IMR-90 (cell line): Measurements from ENCODE around the gene ADD1. TPM values are rescaled to one million over a fixed set of nuclear protein-coding genes. Genes with fewer than 3 reads are reported as not detected.

ENCODE experiments used
- ATAC-seq: fragments of 200-7000 bp; cut with Tn5 transposase; 2 replicates; pipeline ENCODE4 v1.9.1; 2020; ENCODE audit warnings: low read depth, mild to moderate bottlenecking, moderate library complexity
- BruUV-seq: library from RNA; stranded (reverse); fragments of 400-500 nt; replicated peaks from 2 replicates; lab custom pipeline; 2021; lab: Mats Ljungman, UMichigan
- CTCF ChIA-PET: fragments of 300-600 bp; formaldehyde crosslinking; extraction: SDS; loops from one replicate; lab custom pipeline; 2021; ENCODE audit warnings: antibody characterized with exemption; lab: Yijun Ruan, JAX
- POLR2A ChIA-PET: fragments of 300-600 bp; sonication (Branson Sonifier 250); formaldehyde crosslinking; loops from one replicate; lab custom pipeline; 2022; ENCODE audit warnings: antibody characterized with exemption; ENCODE audit not compliant: unreplicated experiment; lab: Charles Lee
- DNase-seq: peaks from one replicate; pipeline ENCODE4 v3.0.0; 2013
- H2AFZ ChIP-seq: replicated peaks from 2 replicates; pipeline ENCODE3; 2013; ENCODE audit warnings: low read length, mild to moderate bottlenecking; ENCODE audit not compliant: poor library complexity
- H2AK5ac ChIP-seq: 2 replicates; pipeline ENCODE4 v1.6.1; 2013; ENCODE audit warnings: low read depth, low read length, inconsistent platforms
- H2AK9ac ChIP-seq: replicated peaks from 2 replicates; pipeline ENCODE3; 2013; ENCODE audit warnings: mild to moderate bottlenecking, low read depth, low read length, moderate library complexity; ENCODE audit not compliant: poor library complexity
- H2BK120ac ChIP-seq: 2 replicates; pipeline ENCODE4 v1.6.1; 2013; ENCODE audit warnings: low read depth, low read length, inconsistent platforms
- H2BK15ac ChIP-seq: 3 replicates; pipeline ENCODE4 v1.6.1; 2013; ENCODE audit warnings: low read depth, low read length, inconsistent platforms
- H2BK20ac ChIP-seq: 2 replicates; pipeline ENCODE4 v1.6.1; 2013; ENCODE audit warnings: low read depth, mild to moderate bottlenecking, inconsistent platforms, low read length, moderate library complexity
- H2BK5ac ChIP-seq: 2 replicates; pipeline ENCODE4 v1.6.1; 2013; ENCODE audit warnings: mild to moderate bottlenecking, low read depth, low read length, inconsistent platforms; ENCODE audit not compliant: poor library complexity, severe bottlenecking
- H3K14ac ChIP-seq: replicated peaks from 2 replicates; pipeline ENCODE4 v1.6.1; 2013; ENCODE audit warnings: low read depth, low read length, inconsistent platforms
- H3K18ac ChIP-seq: 2 replicates; pipeline ENCODE4 v1.6.1; 2013; ENCODE audit warnings: low read depth, low read length, control low read depth
- H3K23ac ChIP-seq: 2 replicates; pipeline ENCODE4 v1.6.1; 2013; ENCODE audit warnings: low read depth, low read length, inconsistent platforms
- H3K27ac ChIP-seq: 2 replicates; pipeline ENCODE4 v1.5.1; 2013; ENCODE audit warnings: mild to moderate bottlenecking, control low read depth, low read length; ENCODE audit not compliant: insufficient read depth
- H3K27me3 ChIP-seq: 2 replicates; pipeline ENCODE4 v1.6.1; 2013; ENCODE audit warnings: low read length; ENCODE audit not compliant: control insufficient read depth, insufficient read depth
- H3K36me3 ChIP-seq: 2 replicates; pipeline ENCODE4 v1.6.1; 2013; ENCODE audit warnings: low read length, mixed read lengths; ENCODE audit not compliant: control insufficient read depth, insufficient read depth
- H3K4ac ChIP-seq: 2 replicates; pipeline ENCODE4 v1.6.1; 2013; ENCODE audit warnings: low read depth, low read length, inconsistent platforms
- H3K4me1 ChIP-seq: 2 replicates; pipeline ENCODE4 v1.6.1; 2013; ENCODE audit warnings: low read length, mixed read lengths; ENCODE audit not compliant: control insufficient read depth, insufficient read depth
- H3K4me2 ChIP-seq: 2 replicates; pipeline ENCODE4 v1.6.1; 2013; ENCODE audit warnings: low read depth, mild to moderate bottlenecking, control low read depth, low read length, moderate library complexity
- H3K4me3 ChIP-seq: 2 replicates; pipeline ENCODE4 v1.5.1; 2013; ENCODE audit warnings: low read depth, mild to moderate bottlenecking, control low read depth, low read length, moderate library complexity; ENCODE audit not compliant: insufficient read depth
- H3K56ac ChIP-seq: 2 replicates; pipeline ENCODE4 v1.6.1; 2013; ENCODE audit warnings: low read length, inconsistent platforms; ENCODE audit not compliant: insufficient read depth; ENCODE audit errors: extremely low read depth
- H3K79me1 ChIP-seq, 2 experiments: 2 replicates each; pipeline ENCODE4 v1.6.1; 2013; ENCODE audit warnings: low read length in 2 of 2, inconsistent platforms in 1 of 2, low read depth in 1 of 2
- H3K9ac ChIP-seq: 2 replicates; pipeline ENCODE4 v1.6.1; 2013; ENCODE audit warnings: low read depth, low read length, control low read depth
- H3K9me1 ChIP-seq: 2 replicates; pipeline ENCODE4 v1.6.1; 2013; ENCODE audit warnings: low read length, inconsistent platforms; ENCODE audit not compliant: insufficient read depth
- H3K9me3 ChIP-seq: 2 replicates; pipeline ENCODE4 v1.6.1; 2013; ENCODE audit warnings: low read length; ENCODE audit not compliant: control insufficient read depth, insufficient read depth
- H4K20me1 ChIP-seq: 2 replicates; pipeline ENCODE4 v1.6.1; 2013; ENCODE audit warnings: low read length, inconsistent platforms; ENCODE audit not compliant: insufficient read depth
- H4K5ac ChIP-seq: 2 replicates; pipeline ENCODE4 v1.6.1; 2013; ENCODE audit warnings: mild to moderate bottlenecking, low read depth, low read length, control low read depth
- H4K8ac ChIP-seq, 2 experiments: 2 replicates each; pipeline ENCODE4 v1.6.1; 2013; ENCODE audit warnings: low read depth in 2 of 2, low read length in 2 of 2, control low read depth in 1 of 2, inconsistent platforms in 1 of 2
- H4K91ac ChIP-seq: 2 replicates; pipeline ENCODE4 v1.6.1; 2013; ENCODE audit warnings: low read depth, low read length, inconsistent platforms; ENCODE audit not compliant: insufficient read depth
- BHLHE40 ChIP-seq: fragments of 150-350 bp; IDR thresholded peaks from 2 replicates; pipeline ENCODE4 v1.6.1; 2016; ENCODE audit warnings: mild to moderate bottlenecking, low read depth, low read length
- CEBPB ChIP-seq: IDR thresholded peaks from 2 replicates; pipeline ENCODE4 v1.6.1; 2012; ENCODE audit warnings: low read depth, low read length, improper control_type of control experiment
- FOS ChIP-seq: fragments of 150-350 bp; IDR thresholded peaks from 2 replicates; pipeline ENCODE4 v1.6.1; 2016; ENCODE audit warnings: low read depth, low read length
- MAZ ChIP-seq: IDR thresholded peaks from 2 replicates; pipeline ENCODE4 v1.6.1; 2012; ENCODE audit warnings: low read depth, mild to moderate bottlenecking, low read length, improper control_type of control experiment, moderate library complexity, borderline replicate concordance
- MXI1 ChIP-seq: IDR thresholded peaks from 2 replicates; pipeline ENCODE4 v1.6.1; 2012; ENCODE audit warnings: low read depth, mild to moderate bottlenecking, low read length, moderate library complexity, borderline replicate concordance
- POLR2A ChIP-seq: IDR thresholded peaks from 2 replicates; pipeline ENCODE4 v1.6.1; 2012; ENCODE audit warnings: mild to moderate bottlenecking, low read depth, low read length
- RAD21 ChIP-seq: IDR thresholded peaks from 2 replicates; pipeline ENCODE4 v1.6.1; 2012; ENCODE audit warnings: low read length, improper control_type of control experiment
- SMC3 ChIP-seq: fragments of 150-350 bp; IDR thresholded peaks from 2 replicates; pipeline ENCODE4 v1.6.1; 2016; ENCODE audit warnings: low read depth, mild to moderate bottlenecking, antibody characterized with exemption, low read length, moderate library complexity
- WGBS, 2 experiments: methylation state at CpG; one replicate each; pipeline versions ENCODE4 v1.1.5 to v1.1.7; 2013; ENCODE audit warnings: missing lambda C conversion rate in 2 of 2; ENCODE audit not compliant: insufficient read length in 1 of 2; ENCODE audit errors: extremely low coverage in 2 of 2; 5-methylcytosine and 5-hydroxymethylcytosine counted together
- dilution Hi-C: fragments of 300-500 bp; cut with HindIII; formaldehyde crosslinking; loops from one replicate; pipeline ENCODE4 v1.14.3; 2018; ENCODE audit warnings: low sequenced_read_pairs; ENCODE audit not compliant: unreplicated experiment
- in situ Hi-C: fragments of 300-500 bp; cut with MboI; formaldehyde crosslinking; loops from 3 replicates; pipeline ENCODE4 v1.14.3; 2019; ENCODE audit warnings: low sequenced_read_pairs, inconsistent platforms, mixed read lengths
- intact Hi-C: fragments of 100-400 bp; cut with micrococcal nuclease; formaldehyde crosslinking; loops from 2 replicates; pipeline ENCODE4 v1.10.0; 2022
- polyA plus RNA-seq, 3 experiments: library from polyadenylated mRNA; depleted of rRNA; stranded (reverse); fragments of >200 nt; gene quantifications; 2 replicates each; pipeline ENCODE4 v1.2.3, GENCODE V29; 2012; ENCODE audit warnings: low replicate concordance in 1 of 3
- total RNA-seq: library from RNA; depleted of rRNA; stranded (reverse); fragments of >200 nt; gene quantifications from 2 replicates; pipeline ENCODE4 v1.2.3, GENCODE V29; 2012
- TF ChIP-seq, protein P1 (sequence below): conservative IDR thresholded peaks from 2 replicates; pipeline ENCODE4 v1.5.1; 2012; ENCODE audit warnings: mild to moderate bottlenecking, low read depth, low read length, improper control_type of control experiment
- TF ChIP-seq, protein P2 (sequence below): fragments of 150-350 bp; IDR thresholded peaks from 2 replicates; pipeline ENCODE4 v1.6.1; 2016; ENCODE audit warnings: low read depth, mild to moderate bottlenecking, low read length, moderate library complexity, borderline replicate concordance

ADD1 gene
- total and polyA plus RNA-seq, 2 of the 4 experiments (the other 2 are of a cell fraction), result 122 to 215 TPM

DNA sequence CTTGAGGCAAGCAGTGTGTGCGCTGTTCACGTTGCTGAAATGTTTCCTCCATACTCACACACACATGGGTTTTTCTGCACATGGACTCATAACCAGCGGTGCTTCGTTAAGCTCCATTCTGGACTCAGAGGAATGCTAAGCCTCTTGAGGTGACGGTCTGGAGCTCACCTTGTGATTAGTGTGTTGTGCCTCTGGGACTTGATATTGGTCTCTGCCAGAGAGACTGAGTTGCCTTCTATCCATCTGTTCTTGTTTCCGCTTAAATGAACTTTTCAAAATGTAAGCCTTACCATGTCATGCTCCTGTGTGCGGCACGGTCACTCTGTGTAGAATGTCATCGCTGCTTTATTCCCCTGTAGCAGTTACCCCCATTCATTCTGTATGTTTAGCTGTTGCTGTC is 42.5 kb downstream of the ADD1 start:
- Histone ChIP-seq H2BK5ac (no peak overlapping the region), H3K9ac (no peak overlapping the region), H2BK15ac (no peak overlapping the region; the same call in 2 of the 3 replicates), H4K8ac (no peak overlapping the region; a peak in 1 of 4 replicates), H3K23ac (no peak overlapping the region), H3K18ac (no peak overlapping the region), H2AK9ac (peak overlapping the region; percentile 62), H2AK5ac (no peak overlapping the region; the same call in 1 of the 2 replicates), H2BK20ac (no peak overlapping the region), H3K9me1 (peaks cover 11% of the 10 kb centered on the region), H4K91ac (no peak overlapping the region), H3K9me3 (no peaks in the 10 kb centered on the region), H3K4me3 (no peak overlapping the region), H3K27me3 (no peaks in the 10 kb centered on the region), H3K4ac (0 out of 2 replicates have a peak overlapping the region, but pooled peaks have one; percentile 34), H3K27ac (no peak overlapping the region), H4K20me1 (peaks cover 13% of the 10 kb centered on the region; the same call in 1 of the 2 replicates), H3K4me2 (no peak overlapping the region), H3K36me3 (peaks cover 25% of the 10 kb centered on the region), H3K56ac (no peak overlapping the region), H4K5ac (no peak overlapping the region), H3K79me1 (peaks cover 46 to 66% of the 10 kb centered on the region in 2 experiments), H3K14ac (0 out of 2 replicates have a peak overlapping the region, but pooled peaks have one; percentile 45), H2AFZ (no peak overlapping the region), H2BK120ac (no peak overlapping the region), H3K4me1 (peaks cover 6% of the 10 kb centered on the region)
- BruUV-seq, result no TSS peak
- WGBS, 2 experiments, result 100% methylated on average over 1 of the region's 9 CpGs; no CpG with 5 or more reads in 1 of the 2 experiments
- dilution Hi-C loops, result no loop called here
- intact Hi-C loops, result no loop called here
- CTCF ChIA-PET, result interaction anchor here (0.6 kb wide), 1 partner anchor 169 kb away, joined by 5 read pairs; no protein-coding TSS in a partner anchor
- TF ChIP-seq FOS, result no peak
- TF ChIP-seq, protein P1, sequence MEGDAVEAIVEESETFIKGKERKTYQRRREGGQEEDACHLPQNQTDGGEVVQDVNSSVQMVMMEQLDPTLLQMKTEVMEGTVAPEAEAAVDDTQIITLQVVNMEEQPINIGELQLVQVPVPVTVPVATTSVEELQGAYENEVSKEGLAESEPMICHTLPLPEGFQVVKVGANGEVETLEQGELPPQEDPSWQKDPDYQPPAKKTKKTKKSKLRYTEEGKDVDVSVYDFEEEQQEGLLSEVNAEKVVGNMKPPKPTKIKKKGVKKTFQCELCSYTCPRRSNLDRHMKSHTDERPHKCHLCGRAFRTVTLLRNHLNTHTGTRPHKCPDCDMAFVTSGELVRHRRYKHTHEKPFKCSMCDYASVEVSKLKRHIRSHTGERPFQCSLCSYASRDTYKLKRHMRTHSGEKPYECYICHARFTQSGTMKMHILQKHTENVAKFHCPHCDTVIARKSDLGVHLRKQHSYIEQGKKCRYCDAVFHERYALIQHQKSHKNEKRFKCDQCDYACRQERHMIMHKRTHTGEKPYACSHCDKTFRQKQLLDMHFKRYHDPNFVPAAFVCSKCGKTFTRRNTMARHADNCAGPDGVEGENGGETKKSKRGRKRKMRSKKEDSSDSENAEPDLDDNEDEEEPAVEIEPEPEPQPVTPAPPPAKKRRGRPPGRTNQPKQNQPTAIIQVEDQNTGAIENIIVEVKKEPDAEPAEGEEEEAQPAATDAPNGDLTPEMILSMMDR, result no peak
- no peak for TF ChIP-seq MXI1
- TF ChIP-seq, protein P2, sequence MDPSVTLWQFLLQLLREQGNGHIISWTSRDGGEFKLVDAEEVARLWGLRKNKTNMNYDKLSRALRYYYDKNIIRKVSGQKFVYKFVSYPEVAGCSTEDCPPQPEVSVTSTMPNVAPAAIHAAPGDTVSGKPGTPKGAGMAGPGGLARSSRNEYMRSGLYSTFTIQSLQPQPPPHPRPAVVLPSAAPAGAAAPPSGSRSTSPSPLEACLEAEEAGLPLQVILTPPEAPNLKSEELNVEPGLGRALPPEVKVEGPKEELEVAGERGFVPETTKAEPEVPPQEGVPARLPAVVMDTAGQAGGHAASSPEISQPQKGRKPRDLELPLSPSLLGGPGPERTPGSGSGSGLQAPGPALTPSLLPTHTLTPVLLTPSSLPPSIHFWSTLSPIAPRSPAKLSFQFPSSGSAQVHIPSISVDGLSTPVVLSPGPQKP, result no peak
- no peak for TF ChIP-seq RAD21
- TF ChIP-seq POLR2A, result no peak
- TF ChIP-seq SMC3, result no peak
- TF ChIP-seq BHLHE40, result no peak
- no peak for TF ChIP-seq CEBPB
- TF ChIP-seq MAZ, result no peak
- DNase-seq (no peak), ATAC-seq (no peak)
- in situ Hi-C loops, result no loop called here
- POLR2A ChIA-PET, result no interaction called here
